Diencephalon (tissue), 1 donor: ENCODE data around the gene NT5DC3. TPM values are rescaled to one million over a fixed set of nuclear protein-coding genes. Genes with fewer than 3 reads are reported as not detected.

Experiments used
- total RNA-seq: library from RNA; depleted of rRNA; stranded (reverse); fragments of >200 nt; gene quantifications from one replicate; pipeline ENCODE4 v1.2.3, GENCODE V29; 2014

Gene NT5DC3
- total RNA-seq: 25.6 TPM

GRCh38 chr12:103840876-103841689 lies at the start of gene NT5DC3:
Gene NT5DC3, minus strand, starts transcription at chr12:103841234. Its CDS starts 78 bp downstream, at chr12:103841156.

Other genes starting within 250 kb of the NT5DC3 start
- 221 TPM for gene HSP90B1, start 89.2 kb upstream of the NT5DC3 start, total RNA-seq
- 37.6 TPM for gene TDG, start 124.6 kb upstream of the NT5DC3 start, total RNA-seq
- 11.5 TPM for gene GLT8D2, start 209.0 kb upstream of the NT5DC3 start, total RNA-seq
- 49.6 TPM for gene HCFC2, start 223.3 kb upstream of the NT5DC3 start, total RNA-seq